SK-N-MC (cell line): ENCODE results near the gene SNRPD3.
"Not testable (repeated sequence)": the region's sequence is repeated elsewhere in the genome, so short reads cannot be mapped to it uniquely, and the experiment has no call there.

Experiments used
- EZH2 ChIP-seq: fragments of 200-600 bp; sonication (generic); IDR thresholded peaks from one replicate; pipeline ENCODE4 v1.6.1; 2017; ENCODE audit warnings: antibody characterized with exemption
- POLR2AphosphoS5 ChIP-seq: IDR thresholded peaks from 2 replicates; pipeline ENCODE4 v1.6.1; 2012; ENCODE audit warnings: mild to moderate bottlenecking, low read depth, low read length, borderline replicate concordance

DNA sequence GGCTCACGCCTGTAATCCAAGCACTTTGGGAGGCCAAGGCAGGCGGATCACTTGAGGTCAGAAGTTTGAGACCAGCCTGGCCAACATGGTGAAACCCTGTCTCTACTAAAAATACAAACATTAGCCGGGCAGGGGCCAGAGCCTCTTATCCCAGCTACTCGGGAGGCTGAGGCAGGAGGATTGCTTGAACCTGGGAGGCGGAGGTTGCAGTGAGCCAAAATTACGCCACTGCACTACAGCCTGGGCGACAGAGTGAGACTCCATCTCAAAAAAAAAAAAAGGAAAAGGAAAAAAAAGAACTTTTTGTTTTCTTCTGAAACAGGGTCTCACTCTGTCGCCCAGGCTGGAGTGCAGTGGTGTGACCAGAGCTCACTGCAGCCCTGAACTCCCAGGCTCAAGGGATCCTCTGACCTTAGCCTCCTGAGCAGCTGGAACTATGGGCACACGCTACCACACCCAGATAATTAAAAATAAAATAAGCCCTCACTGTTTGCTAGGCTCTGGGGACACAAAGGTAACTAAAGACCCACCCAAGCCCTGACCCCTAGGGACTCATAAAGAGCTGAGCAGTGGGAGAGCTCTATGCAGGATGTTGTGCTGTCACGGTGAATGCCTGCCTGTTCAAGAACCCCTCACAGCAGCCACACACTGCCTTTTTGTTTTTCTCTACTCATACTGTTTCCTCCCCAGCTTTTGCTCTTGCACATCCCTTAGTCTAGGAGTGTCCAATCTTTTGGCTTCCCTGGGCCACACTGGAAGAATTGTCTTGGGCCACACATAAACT is 3.1 kb upstream of the SNRPD3 start:
- TF ChIP-seq POLR2AphosphoS5, EZH2: not testable (repeated sequence)
